SK-N-SH (cell line): ENCODE data around the gene NANOS1.

Source experiments
- CHD2 ChIP-seq: fragments of 150-350 bp; IDR thresholded peaks from 2 replicates; pipeline ENCODE4 v1.6.1; 2018; ENCODE audit warnings: low read length; ENCODE audit not compliant: partially characterized antibody
- CTCF ChIP-seq: fragments of 200-600 bp; sonication (generic); IDR thresholded peaks from 2 replicates; pipeline ENCODE4 v1.6.1; 2017; ENCODE audit warnings: antibody characterized with exemption, mild to moderate bottlenecking, moderate library complexity
- ELF1 ChIP-seq: IDR thresholded peaks from 2 replicates; pipeline ENCODE4 v1.4.0; 2012
- EP300 ChIP-seq, 2 experiments: IDR thresholded peaks; 2 replicates each; pipeline versions ENCODE4 v1.4.0 to v1.6.1; 2012; ENCODE audit warnings: borderline replicate concordance in 1 of 2, low read depth in 1 of 2, low read length in 1 of 2
- MEF2A ChIP-seq: IDR thresholded peaks from 2 replicates; pipeline ENCODE4 v1.4.0; 2012; ENCODE audit warnings: low read depth, borderline replicate concordance
- MXI1 ChIP-seq: IDR thresholded peaks from 2 replicates; pipeline ENCODE4 v1.6.1; 2012; ENCODE audit warnings: mild to moderate bottlenecking, low read depth, low read length, improper control_type of control experiment
- POLR2AphosphoS5 ChIP-seq: IDR thresholded peaks from 2 replicates; pipeline ENCODE4 v1.6.1; 2012; ENCODE audit warnings: low read depth, low read length
- REST ChIP-seq: IDR thresholded peaks from 2 replicates; pipeline ENCODE4 v1.6.1; 2012; ENCODE audit warnings: mild to moderate bottlenecking, low read depth, low read length, moderate library complexity
- RFX5 ChIP-seq: IDR thresholded peaks from 2 replicates; pipeline ENCODE4 v1.6.1; 2012; ENCODE audit warnings: mild to moderate bottlenecking, improper control_type of control experiment, low read length
- SIN3A ChIP-seq: IDR thresholded peaks from 2 replicates; pipeline ENCODE4 v1.6.1; 2012; ENCODE audit warnings: low read depth, mild to moderate bottlenecking, low read length, moderate library complexity, borderline replicate concordance
- TAF1 ChIP-seq: IDR thresholded peaks from 2 replicates; pipeline ENCODE4 v1.6.1; 2012; ENCODE audit warnings: low read depth, mild to moderate bottlenecking, low read length, moderate library complexity, borderline replicate concordance
- TF ChIP-seq, protein P1 (sequence below): IDR thresholded peaks from 2 replicates; pipeline ENCODE4 v1.4.0; 2012; ENCODE audit warnings: low read depth
- TF ChIP-seq, protein P2 (sequence below): fragments of 150-350 bp; IDR thresholded peaks from 2 replicates; pipeline ENCODE4 v1.6.1; 2017; ENCODE audit warnings: antibody characterized with exemption, low read length, low read depth, borderline replicate concordance

DNA sequence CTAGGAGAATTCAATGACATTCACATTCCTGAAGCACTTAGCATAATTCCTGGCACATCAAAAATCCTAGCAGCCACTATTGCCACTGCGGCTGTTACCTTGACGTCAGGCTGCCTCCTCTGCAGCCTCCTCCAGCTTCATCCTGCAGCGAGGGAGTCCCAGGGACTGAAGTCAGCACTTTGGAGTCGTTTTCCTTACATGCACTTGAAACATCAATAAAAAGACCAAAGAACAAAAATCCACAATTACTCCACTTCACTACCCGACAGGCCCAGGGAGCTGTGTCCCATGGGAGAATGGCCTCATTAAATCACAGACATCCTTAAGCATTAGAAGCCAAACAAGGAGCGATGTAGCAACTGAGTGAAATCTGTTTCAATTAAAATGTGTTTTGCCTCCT is 48.6 kb upstream of the NANOS1 start:
- TF ChIP-seq, protein P1, sequence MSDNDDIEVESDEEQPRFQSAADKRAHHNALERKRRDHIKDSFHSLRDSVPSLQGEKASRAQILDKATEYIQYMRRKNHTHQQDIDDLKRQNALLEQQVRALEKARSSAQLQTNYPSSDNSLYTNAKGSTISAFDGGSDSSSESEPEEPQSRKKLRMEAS: no peak
- TF ChIP-seq REST: no peak
- no peak for TF ChIP-seq CTCF
- no peak for TF ChIP-seq SIN3A
- no peak for TF ChIP-seq TAF1
- TF ChIP-seq POLR2AphosphoS5: no peak
- TF ChIP-seq EP300 (IDR thresholded peaks at IDR 0.05; ENCODE audit: borderline replicate concordance in 1 of 2, low read depth in 1 of 2, low read length in 1 of 2): no peak
- TF ChIP-seq CHD2: no peak
- TF ChIP-seq ELF1: no peak
- TF ChIP-seq MXI1: no peak
- TF ChIP-seq, protein P2, sequence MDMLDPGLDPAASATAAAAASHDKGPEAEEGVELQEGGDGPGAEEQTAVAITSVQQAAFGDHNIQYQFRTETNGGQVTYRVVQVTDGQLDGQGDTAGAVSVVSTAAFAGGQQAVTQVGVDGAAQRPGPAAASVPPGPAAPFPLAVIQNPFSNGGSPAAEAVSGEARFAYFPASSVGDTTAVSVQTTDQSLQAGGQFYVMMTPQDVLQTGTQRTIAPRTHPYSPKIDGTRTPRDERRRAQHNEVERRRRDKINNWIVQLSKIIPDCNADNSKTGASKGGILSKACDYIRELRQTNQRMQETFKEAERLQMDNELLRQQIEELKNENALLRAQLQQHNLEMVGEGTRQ: no peak
- TF ChIP-seq MEF2A: no peak
- TF ChIP-seq RFX5: no peak
